Measurements from ENCODE around the gene OLFML2A.

Gene OLFML2A

GRCh38 chr9:124800306-124801259, 23.6 kb downstream of the OLFML2A start:
- DNase-seq: no peak

DNA sequence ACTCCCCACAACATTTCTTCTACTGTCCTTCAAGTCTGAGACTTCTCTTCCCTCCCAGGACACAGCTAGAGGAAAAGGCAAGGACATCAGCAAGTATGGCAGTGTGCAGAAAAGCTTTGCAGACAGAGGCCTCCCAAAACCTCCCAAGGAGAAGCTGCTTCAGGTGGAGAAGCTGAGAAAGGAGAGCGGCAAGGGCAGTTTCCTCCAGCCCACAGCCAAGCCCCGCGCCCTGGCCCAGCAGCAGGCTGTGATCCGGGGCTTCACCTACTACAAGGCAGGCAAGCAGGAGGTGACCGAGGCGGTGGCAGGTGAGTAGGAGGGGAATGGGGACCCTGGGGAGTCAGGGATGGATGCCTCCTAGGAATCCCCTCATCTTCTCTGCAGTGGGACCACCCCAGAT, 24.4 kb downstream of the OLFML2A start:
- DNase-seq: no peak

- no peak for DNase-seq
These were observed 25.5 kb downstream of the OLFML2A start for GRCh38 chr9:124802426-124802825.

GRCh38 chr9:124803911-124804310, 27.0 kb downstream of the OLFML2A start:
- DNase-seq: no peak

DNA sequence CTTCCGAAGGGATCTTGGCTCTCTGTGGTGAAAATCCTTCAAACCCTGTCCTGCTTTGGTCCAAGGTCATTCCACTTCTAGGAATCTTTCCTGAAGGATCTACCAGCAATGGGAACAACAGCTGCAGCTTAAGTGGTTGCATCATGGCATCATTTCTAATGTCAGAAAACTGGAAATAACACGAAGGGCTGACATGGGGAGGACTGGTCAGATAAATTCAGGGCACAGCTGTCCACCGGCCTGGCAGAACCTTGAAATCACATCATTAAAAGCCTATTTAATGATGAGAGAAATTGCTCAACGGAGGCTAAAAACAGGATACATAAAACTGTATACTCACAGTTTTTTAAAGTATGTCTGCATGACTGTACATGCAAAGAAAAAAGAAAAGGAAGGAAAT, 28.3 kb downstream of the OLFML2A start:
- no peak for DNase-seq

DNA sequence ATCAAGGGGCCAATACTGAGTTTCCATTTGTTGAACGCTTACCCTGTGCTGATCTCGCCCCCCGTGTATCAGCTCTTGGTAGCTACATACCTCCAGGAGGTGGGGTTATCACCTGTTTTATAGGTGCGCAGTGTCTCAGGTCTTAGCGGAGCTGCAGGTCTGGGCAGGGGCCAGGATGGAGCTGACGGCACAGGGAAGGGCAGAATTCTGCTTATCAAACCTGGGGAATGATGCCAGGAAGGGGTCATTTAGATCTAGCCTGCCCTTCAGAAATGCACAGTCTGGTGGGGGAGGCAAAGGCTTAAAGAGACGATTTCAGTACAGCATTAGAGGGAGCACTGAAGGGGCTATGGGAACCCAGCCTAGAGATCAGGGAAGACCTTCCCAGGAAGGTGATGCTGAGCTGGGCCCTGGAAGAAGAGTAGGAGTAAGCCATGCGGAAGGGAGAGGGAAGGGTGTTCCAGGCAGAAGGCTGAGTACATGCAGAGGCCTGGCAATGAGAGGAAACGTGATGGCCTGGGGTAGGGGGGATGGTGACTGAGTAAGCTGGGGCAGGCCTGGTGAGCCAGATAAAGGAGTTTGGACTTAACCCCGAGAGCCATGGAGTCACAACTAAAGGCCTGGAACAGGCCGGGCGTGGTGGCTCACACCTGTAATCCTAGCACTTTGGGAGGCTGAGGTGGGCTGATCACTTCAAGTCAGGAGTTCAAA, 31.5 kb downstream of the OLFML2A start:
- DNase-seq: no peak

- DNase-seq: no peak
These were observed 32.3 kb downstream of the OLFML2A start for GRCh38 chr9:124809211-124809610.

GRCh38 chr9:124809741-124810500, 33.0 kb downstream of the OLFML2A start:
- DNase-seq: no peak

DNA sequence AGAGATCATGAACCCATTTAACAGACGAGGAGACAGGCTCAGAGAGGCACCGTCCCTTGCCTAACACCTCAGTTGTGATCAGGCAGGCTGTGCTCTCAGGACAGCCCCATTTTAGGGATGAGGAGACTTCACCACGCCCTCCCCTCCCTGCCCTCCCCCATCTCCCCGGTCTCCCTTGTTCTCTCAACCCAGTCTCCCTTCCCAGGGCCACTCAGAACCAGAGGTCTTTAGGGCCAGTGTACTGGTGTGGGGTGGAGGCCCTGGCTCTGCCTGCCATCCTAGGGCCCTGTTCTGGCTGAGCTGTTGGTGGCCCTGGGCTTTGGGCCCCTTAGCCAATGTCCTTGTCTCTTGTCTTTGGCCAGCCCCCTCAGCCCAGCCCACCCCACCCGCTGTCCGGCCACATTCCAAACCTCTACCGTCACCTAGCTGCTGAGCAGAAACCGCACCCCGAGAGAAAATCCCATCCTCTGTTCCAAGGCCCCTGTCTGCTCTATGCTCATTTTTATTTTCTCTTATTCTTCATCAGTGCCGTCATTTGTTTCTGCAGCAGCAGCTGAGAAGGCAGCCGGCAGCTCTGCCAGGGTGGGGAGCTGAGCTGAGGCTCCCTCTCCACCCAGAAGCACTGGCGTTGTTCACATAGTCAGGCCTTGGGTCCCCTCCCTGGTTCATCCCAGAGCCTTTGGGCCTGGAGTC, 33.9 kb downstream of the OLFML2A start:
- DNase-seq: no peak

- DNase-seq: no peak
These were observed 35.5 kb downstream of the OLFML2A start for GRCh38 chr9:124812441-124812876.

GRCh38 chr9:124813041-124813440, 36.1 kb downstream of the OLFML2A start:
- DNase-seq: no peak

DNA sequence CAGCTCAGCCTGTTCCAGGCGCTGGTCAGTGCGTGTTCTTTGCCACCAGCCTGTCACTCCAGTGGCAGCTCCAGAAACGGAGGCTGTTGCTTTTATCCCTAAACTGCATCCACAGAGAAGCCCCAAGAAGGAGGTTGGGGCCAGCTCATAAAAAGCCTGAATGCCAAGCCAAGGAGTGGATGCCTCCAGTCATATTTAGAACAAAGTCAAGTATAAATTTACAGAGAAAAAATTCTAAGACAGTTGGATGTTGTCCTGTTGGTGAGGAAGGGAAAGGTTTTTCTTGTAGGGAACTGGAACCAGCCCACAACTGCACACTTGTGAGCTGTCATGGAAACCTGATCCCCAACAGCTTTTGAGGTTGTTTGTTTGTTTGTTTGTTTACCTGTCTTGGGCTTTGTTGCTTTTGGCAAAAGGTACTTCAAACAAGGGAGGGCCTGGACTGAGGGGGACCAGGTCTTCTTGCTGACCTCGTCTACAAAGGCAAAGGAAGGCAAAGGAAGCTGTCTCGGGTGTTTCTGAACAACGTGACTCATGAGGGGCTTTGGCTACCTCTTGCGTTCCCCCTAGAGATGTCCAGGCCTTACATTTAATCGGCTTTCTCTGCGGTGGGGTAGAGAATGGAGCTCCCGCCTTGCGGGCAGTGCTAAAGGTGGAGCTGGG, 36.7 kb downstream of the OLFML2A start:
- no peak for DNase-seq

DNA sequence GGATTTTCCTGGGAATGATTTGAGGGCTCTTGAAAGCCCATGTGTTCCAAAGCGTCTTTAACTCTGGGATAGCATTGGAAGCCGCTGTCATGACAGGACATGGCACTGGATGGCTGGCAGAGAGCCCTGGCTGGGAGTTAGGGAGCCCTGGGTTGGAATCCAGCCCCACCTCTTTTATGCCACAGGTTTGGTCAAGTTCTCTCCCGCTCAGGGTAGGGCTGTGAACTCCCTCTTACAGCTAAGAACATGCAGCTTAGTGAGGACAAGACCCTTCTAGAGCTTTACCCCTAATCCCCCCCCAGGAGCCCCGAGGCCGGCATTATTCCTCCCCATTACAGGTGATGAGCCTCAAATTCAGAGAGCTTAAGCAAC, 37.2 kb downstream of the OLFML2A start:
- DNase-seq: no peak

GRCh38 chr9:124815601-124816000, 38.7 kb downstream of the OLFML2A start:
- no peak for DNase-seq

GRCh38 chr9:124818431-124819281, 41.7 kb downstream of the OLFML2A start:
- DNase-seq: peak; percentile 13

DNA sequence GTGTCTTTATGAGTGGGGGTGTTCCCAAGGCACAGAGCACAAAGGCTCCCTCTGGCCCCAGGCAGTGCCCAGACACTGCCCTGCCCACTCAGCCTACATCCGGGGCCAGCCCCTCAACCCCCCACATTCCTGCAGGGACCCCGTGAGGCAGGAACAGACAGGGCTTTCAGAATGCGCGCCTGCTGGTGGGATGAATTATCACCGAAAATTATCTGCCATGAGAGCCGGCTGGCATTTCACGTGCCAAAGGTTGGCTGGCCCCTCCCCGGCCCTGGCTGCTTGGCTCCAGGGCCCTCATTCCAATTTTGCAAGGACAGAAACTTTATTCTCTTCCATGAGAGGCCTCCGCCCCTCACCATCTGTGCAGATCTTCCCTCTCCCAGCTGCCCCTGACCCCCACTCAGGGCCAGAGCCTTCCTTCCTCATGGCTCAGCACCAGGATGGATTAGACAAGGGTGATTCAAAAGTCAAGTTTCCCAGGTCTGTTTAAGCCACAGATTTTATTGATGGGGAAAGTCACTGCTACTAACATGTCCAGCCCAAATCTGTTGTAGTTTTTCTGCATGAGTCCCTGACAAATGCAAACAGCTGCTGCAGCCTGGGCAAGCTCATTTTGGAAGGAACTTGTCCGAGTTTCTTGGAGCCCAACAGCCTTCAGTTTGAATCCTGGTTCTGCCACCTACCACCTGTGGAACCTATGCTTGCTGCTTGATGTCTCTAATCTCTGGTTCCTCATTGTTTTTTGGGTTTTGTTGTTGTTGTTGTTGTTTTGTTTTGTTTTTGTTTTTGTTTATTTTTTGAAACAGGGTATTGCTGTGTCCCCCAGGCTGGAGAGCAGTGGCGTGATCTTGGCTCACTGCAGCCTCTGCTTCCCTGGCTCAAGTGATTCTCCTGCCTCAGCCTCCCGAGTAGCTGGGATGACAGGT, 44.0 kb downstream of the OLFML2A start:
- DNase-seq: no peak

DNA sequence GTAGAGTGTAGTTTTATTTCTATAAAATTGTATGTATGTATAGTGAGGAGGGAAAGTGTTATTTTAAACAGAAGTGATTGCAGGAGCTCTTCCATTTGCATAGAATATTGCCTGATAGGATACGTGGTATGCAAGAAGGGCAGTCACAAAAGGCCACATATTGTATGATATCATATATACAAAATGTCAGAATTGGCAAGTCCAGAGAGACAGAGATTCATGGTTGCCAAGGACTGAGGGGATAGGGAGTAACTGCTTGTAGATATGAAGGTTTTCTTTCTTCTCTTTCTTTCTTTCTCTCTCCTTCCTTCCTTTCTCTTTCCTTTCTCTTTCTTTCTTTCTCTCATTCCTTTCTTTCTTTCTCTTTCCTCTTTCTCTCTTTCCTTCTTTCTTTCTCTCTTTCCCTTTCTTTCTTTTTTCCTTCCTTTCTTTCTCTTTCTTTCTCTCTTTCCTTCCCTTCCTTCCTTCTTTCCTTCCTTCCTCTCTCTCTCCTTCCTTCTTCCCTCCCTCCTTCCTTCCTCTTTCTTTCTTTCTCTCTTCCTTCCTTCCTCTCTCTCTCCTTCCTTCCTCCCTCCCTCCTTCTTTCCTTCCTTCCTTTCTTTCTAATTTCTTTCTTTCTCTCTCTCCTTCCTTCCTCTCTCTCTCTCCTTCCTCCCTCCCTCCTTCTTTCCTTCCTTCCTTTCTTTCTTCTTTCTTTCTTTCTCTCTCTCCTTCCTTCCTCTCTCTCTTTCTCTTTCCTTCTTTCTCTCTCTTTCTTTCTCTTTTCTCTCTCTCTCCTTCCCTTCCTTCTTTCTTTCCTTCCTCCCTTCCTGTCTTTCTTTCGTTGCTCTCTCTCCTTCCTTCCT, 51.8 kb downstream of the OLFML2A start:
- DNase-seq: no peak

- no peak for DNase-seq
These were observed 52.4 kb downstream of the OLFML2A start for GRCh38 chr9:124829334-124829669.

- DNase-seq: no peak
These were observed 53.7 kb downstream of the OLFML2A start for GRCh38 chr9:124830593-124830992.
